ENCODE measurements around the gene MGAT5. TPM values are rescaled to one million over a fixed set of nuclear protein-coding genes. Genes with fewer than 3 reads are reported as not detected.
A peak's percentile ranks its signal among the peaks of the same experiment; 100 is the strongest.

MGAT5 gene
- total RNA-seq, 4 donors from 2014 or later, result 10.3 to 53.2 (median 27.0) TPM

DNA sequence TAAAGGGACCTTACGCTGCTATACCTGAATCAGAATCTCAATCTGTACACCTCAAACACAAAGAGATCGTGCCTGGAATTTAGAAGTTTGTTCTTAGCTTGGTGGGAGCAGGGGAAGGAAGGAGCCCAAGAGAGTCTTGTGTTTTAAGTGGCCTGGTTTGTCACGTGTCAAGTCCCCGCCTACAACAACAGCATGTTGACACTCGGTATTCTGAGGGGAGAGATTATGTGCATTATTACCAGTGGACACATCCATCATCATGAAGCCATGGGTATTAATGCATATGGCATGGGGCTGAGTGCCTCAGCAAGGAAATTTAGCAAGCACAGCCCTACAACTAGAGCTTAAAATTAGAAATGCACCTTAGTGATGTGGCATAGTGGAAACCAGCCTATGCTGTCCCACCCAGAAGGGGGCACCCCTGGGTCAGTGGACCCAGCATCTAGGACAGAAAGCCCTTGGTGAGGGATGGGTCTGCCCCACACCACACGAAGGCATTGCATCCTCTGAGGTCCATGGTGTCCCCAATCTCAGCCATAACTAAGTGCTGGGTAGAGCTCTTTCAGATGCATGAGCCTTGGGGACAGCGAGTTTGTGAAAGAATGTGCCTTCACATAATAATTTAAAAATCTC lies 138.7 kb downstream of the MGAT5 start:
- no peak for DNase-seq
- no peak for TF ChIP-seq POLR2A (IDR thresholded peaks at IDR 0.05)
- TF ChIP-seq, protein P1, sequence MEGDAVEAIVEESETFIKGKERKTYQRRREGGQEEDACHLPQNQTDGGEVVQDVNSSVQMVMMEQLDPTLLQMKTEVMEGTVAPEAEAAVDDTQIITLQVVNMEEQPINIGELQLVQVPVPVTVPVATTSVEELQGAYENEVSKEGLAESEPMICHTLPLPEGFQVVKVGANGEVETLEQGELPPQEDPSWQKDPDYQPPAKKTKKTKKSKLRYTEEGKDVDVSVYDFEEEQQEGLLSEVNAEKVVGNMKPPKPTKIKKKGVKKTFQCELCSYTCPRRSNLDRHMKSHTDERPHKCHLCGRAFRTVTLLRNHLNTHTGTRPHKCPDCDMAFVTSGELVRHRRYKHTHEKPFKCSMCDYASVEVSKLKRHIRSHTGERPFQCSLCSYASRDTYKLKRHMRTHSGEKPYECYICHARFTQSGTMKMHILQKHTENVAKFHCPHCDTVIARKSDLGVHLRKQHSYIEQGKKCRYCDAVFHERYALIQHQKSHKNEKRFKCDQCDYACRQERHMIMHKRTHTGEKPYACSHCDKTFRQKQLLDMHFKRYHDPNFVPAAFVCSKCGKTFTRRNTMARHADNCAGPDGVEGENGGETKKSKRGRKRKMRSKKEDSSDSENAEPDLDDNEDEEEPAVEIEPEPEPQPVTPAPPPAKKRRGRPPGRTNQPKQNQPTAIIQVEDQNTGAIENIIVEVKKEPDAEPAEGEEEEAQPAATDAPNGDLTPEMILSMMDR (IDR thresholded peaks at IDR 0.05), result no peak
- peak overlapping the region; percentile 60 to 61 for H3K27ac ChIP-seq

DNA sequence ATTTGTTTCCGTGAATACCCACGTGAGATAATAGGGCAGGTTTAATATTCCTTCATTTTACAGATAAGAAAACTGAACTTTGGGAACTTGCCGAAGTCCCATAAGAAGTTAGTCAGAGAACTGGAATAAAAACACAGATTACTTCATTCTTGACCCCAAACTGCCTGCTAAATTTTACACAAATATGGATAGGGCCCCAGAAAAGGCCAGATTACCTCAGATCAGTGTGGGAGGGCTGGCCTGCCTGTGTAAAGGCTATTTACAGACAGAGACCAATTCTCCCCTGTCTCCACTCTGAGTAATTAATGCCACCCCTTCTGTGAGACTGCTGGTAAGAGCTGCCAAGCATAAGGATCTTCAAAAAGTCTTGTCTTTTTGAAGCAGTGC lies 139.2 kb downstream of the MGAT5 start:
- no peaks in the 10 kb centered on the region for H3K9me3 ChIP-seq
- H3K4me3 ChIP-seq, result no peak overlapping the region
- peak; percentile 50 to 55 for DNase-seq
- H3K4me1 ChIP-seq, result peaks cover 0 to 5% of the 10 kb centered on the region in 2 donors
- intact Hi-C loops (cut with DNase I; ENCODE audit: low total_unique reads), result no loop called here
- H3K27ac ChIP-seq, result peak overlapping the region; percentile 60 to 61
- H3K36me3 ChIP-seq, result no peaks in the 10 kb centered on the region
- H3K27me3 ChIP-seq, result no peaks in the 10 kb centered on the region
- TF ChIP-seq, protein P1 (IDR thresholded peaks at IDR 0.05), result no peak
- no peak for TF ChIP-seq POLR2A (IDR thresholded peaks at IDR 0.05)

More for the DNA sequence above, 138.7 kb downstream of the MGAT5 start:
- Histone ChIP-seq H3K4me1 (peaks cover 0 to 5% of the 10 kb centered on the region in 2 donors), H3K9me3 (no peaks in the 10 kb centered on the region), H3K27me3 (no peaks in the 10 kb centered on the region), H3K4me3 (no peak overlapping the region), H3K36me3 (no peaks in the 10 kb centered on the region)
- intact Hi-C loops (cut with DNase I; ENCODE audit: low total_unique reads), result no loop called here

DNA sequence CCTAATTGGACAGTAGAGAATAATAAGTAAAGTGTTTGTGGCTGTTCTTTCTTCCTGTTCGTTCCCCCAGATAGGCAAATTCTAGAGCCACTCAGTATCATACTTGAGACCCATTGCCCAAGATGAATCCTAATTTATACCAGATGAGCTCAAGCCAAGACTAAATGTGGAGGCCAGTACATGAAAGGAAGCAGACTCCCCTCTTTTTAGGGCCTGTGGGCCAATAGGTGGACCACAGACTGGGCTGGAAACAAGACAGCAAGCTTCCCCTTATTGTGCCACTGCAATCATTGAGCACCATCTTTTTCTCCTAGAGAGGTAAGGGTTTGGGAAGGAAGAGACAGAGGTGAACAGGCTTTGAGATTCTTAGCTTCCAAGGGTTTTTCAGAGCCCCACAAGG lies 141.9 kb downstream of the MGAT5 start:
- TF ChIP-seq, protein P1 (IDR thresholded peaks at IDR 0.05), result no peak
- no peak for TF ChIP-seq POLR2A (IDR thresholded peaks at IDR 0.05)
- Histone ChIP-seq H3K4me3 (no peak overlapping the region), H3K27me3 (no peaks in the 10 kb centered on the region), H3K27ac (no peak overlapping the region), H3K4me1 (peaks cover 0 to 5% of the 10 kb centered on the region in 2 donors), H3K9me3 (no peaks in the 10 kb centered on the region), H3K36me3 (no peaks in the 10 kb centered on the region)
- intact Hi-C loops (cut with DNase I; ENCODE audit: low total_unique reads), result no loop called here
- no peak for DNase-seq

DNA sequence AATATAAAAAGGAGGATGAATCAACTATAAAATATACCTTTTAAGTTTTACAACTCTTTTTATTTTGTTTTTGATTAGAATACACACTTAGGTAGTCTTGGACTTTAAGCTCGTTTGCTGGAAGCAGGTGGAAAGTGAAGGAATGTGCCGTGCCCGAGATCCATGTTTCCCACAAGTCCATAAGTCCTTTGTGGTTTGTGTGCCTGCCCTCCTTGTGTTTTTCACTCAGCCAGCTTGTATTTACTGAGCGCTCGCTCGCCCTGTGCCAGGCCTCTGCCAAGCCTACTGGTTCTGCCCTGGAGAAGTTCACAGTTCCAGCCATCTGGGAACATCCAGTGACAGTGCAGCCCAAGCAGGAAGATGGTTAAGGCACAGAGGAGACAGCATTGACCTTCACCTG lies 142.6 kb downstream of the MGAT5 start:
- Histone ChIP-seq H3K27ac (no peak overlapping the region), H3K36me3 (no peaks in the 10 kb centered on the region), H3K27me3 (no peaks in the 10 kb centered on the region), H3K9me3 (no peaks in the 10 kb centered on the region), H3K4me1 (peaks cover 0 to 5% of the 10 kb centered on the region in 2 donors), H3K4me3 (no peak overlapping the region)
- no peak for TF ChIP-seq POLR2A (IDR thresholded peaks at IDR 0.05)
- TF ChIP-seq, protein P1 (IDR thresholded peaks at IDR 0.05), result no peak
- intact Hi-C loops (cut with DNase I; ENCODE audit: low total_unique reads), result no loop called here
- no peak for DNase-seq

DNA sequence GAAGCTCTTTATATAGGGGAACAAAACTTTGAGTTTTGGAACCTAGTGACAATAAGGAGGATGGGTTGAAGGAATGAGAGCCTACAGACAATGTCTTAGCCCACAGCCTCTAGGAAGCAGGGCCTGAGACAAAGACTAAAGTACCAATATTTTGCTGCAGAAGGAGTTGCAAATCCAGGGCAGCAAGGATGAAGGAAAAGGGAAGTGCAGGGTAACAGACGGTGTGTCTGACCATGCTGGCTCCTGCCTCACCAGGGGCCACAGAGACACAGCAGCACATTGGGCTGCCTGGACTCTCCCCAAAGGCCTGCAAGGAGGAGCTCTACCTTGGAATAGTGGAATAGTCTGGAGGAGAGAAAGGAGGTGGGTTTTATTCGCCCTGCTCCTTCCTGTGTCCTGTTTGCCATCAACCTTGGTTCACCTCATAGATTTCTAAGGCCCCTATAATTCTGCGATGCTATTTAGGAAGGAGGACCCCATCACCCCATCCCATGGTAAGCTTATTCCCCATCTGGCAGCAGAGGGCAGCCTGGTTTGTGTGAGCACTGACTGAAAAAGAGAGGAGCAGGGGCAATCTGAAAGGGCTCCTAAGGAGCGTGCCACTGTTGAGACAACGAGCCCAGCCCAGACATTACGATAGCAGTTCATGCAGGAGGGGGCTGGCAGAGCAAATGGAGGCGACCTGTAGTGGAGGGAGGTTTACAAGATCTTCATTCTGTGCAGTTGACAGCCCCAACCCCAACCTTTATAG lies 143.4 kb downstream of the MGAT5 start:
- no peak overlapping the region for H3K4me3 ChIP-seq
- no peaks in the 10 kb centered on the region for H3K9me3 ChIP-seq
- H3K36me3 ChIP-seq, result no peaks in the 10 kb centered on the region
- H3K27ac ChIP-seq, result no peak overlapping the region
- no peaks in the 10 kb centered on the region for H3K27me3 ChIP-seq
- no peak for TF ChIP-seq POLR2A (IDR thresholded peaks at IDR 0.05)
- TF ChIP-seq, protein P1 (IDR thresholded peaks at IDR 0.05), result no peak
- H3K4me1 ChIP-seq, result peaks cover 0 to 3% of the 10 kb centered on the region in 2 donors
- no peak for DNase-seq
- intact Hi-C loops (cut with DNase I; ENCODE audit: low total_unique reads), result no loop called here

Measured in uterus (tissue), 4 donors.